Vagina (tissue), 2 donors: ENCODE measurements around the gene TIAM2. TPM values are rescaled to one million over a fixed set of nuclear protein-coding genes. Genes with fewer than 3 reads are reported as not detected.

Experiments
- DNase-seq, 2 donors: peaks; one replicate each; pipeline ENCODE4 v3.0.0-alpha.2; 2017; ENCODE audit errors: extremely low spot score in 2 of 2
- H3K27ac ChIP-seq: fragments of 200-600 bp; sonication (generic); one replicate; pipeline ENCODE4 v1.5.1; 2019
- H3K27me3 ChIP-seq: fragments of 200-600 bp; sonication (generic); one replicate; pipeline ENCODE4 v1.5.1; 2019
- H3K36me3 ChIP-seq, 2 donors: fragments of 200-600 bp; sonication (generic); one replicate each; pipeline ENCODE4 v1.5.1; 2017 to 2019
- H3K4me1 ChIP-seq: fragments of 200-600 bp; sonication (generic); one replicate; pipeline ENCODE4 v1.5.1; 2019
- H3K4me3 ChIP-seq, 2 donors: fragments of 200-600 bp; sonication (generic); 1 replicate in 1 of 2; 2 replicates in 1 of 2; pipeline ENCODE4 v1.5.1; 2016 to 2019
- H3K9me3 ChIP-seq: fragments of 200-600 bp; sonication (generic); one replicate; pipeline ENCODE4 v1.5.1; 2019
- CTCF ChIP-seq, 3 experiments: fragments of 450-650 bp in 2 of 3; fragments of 200-600 bp in 1 of 3; sonication (generic) in 1 of 3; IDR thresholded peaks; one replicate each; pipeline ENCODE4 v1.5.1; 2017 to 2019; ENCODE audit warnings: antibody characterized with exemption in 3 of 3, mild to moderate bottlenecking in 2 of 3, moderate library complexity in 2 of 3
- POLR2A ChIP-seq, 2 donors: fragments of 450-650 bp; IDR thresholded peaks; one replicate each; pipeline ENCODE4 v1.6.1; 2017; ENCODE audit warnings: antibody characterized with exemption in 2 of 2, mild to moderate bottlenecking in 2 of 2, moderate library complexity in 2 of 2
- POLR2AphosphoS5 ChIP-seq, 2 donors: sonication (generic); formaldehyde crosslinking; IDR thresholded peaks; one replicate each; pipeline ENCODE4 v1.9.0; 2017; ENCODE audit warnings: antibody characterized with exemption in 2 of 2, mild to moderate bottlenecking in 2 of 2, low read depth in 1 of 2; ENCODE audit not compliant: insufficient read depth in 1 of 2
- intact Hi-C: fragments of 100-400 bp; cut with DNase I; formaldehyde crosslinking; loops from one replicate; pipeline ENCODE4 v1.15.1; 2023
- total RNA-seq: library from RNA; depleted of rRNA; stranded (reverse); fragments of >200 nt; gene quantifications from one replicate; pipeline ENCODE4 v1.2.3, GENCODE V29; 2016

TIAM2 gene
- total RNA-seq, 1 donor from 2014 or later = 11.5 TPM

GRCh38 chr6:155278319-155279049 lies 283.4 kb downstream of the TIAM2 start:
- peaks cover 9% of the 10 kb centered on the region for H3K4me1 ChIP-seq
- no peak for DNase-seq
- no peak overlapping the region for H3K4me3 ChIP-seq
- H3K36me3 ChIP-seq = peaks cover 0 to 6% of the 10 kb centered on the region in 2 donors
- H3K27ac ChIP-seq = no peak overlapping the region
- intact Hi-C loops = no loop called here
- no peaks in the 10 kb centered on the region for H3K9me3 ChIP-seq
- H3K27me3 ChIP-seq = no peaks in the 10 kb centered on the region
- TF ChIP-seq POLR2A (IDR thresholded peaks at IDR 0.05) (no peak), POLR2AphosphoS5 (IDR thresholded peaks at IDR 0.05; ENCODE audit: insufficient read depth in 1 of 2, low read depth in 1 of 2) (peak in 1 of 2 donors; percentile 11), CTCF (IDR thresholded peaks at IDR 0.05) (no peak)

DNA sequence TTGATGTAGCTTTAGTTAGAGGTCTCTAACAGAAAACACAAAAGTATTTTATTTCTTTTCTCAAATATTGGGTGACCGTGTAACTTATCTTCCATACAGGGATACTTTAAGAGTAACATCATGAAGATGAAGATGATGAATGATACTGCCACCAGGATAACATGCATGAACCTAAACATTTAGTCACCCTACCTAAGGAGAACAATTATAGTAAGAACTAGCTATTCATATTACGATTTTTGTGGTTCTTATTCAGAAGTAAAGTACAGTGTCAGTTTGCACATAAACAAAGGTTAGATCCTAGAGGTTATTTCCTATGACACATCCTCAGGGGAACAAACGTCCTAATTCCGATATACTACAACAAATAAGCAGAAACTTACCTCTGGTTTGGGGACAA lies 289.7 kb downstream of the TIAM2 start:
- intact Hi-C loops = no loop called here
- no peak overlapping the region for H3K27ac ChIP-seq
- no peak for DNase-seq
- H3K9me3 ChIP-seq = no peaks in the 10 kb centered on the region
- H3K4me1 ChIP-seq = no peaks in the 10 kb centered on the region
- H3K27me3 ChIP-seq = no peaks in the 10 kb centered on the region
- H3K4me3 ChIP-seq = no peak overlapping the region
- H3K36me3 ChIP-seq = peaks cover 0 to 16% of the 10 kb centered on the region in 2 donors
- TF ChIP-seq CTCF (IDR thresholded peaks at IDR 0.05) (no peak), POLR2A (IDR thresholded peaks at IDR 0.05) (no peak), POLR2AphosphoS5 (IDR thresholded peaks at IDR 0.05; ENCODE audit: insufficient read depth in 1 of 2, low read depth in 1 of 2) (no peak)

DNA sequence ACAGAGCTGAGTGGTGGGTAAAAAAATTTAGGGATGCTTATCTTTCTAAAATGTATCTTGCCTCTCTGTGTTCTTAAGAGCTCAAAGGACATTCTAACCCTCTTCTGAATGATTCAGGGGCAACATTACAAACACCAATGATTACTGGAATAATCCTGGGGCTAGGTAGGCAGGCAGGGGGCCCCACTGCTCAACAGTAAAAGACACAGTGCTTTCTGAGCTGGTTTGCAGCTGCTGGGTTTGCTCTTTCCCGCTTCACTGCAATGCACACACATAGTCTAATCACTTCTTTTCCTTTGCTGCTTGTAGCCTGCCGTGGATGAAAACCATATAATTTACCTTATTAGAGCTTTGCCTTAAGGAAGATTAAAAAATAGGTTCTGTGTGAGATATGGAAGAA lies 292.6 kb downstream of the TIAM2 start:
- no peak for DNase-seq
- H3K36me3 ChIP-seq = peaks cover 0 to 22% of the 10 kb centered on the region in 2 donors
- no peak for TF ChIP-seq POLR2AphosphoS5 (IDR thresholded peaks at IDR 0.05; ENCODE audit: insufficient read depth in 1 of 2, low read depth in 1 of 2)
- TF ChIP-seq CTCF (IDR thresholded peaks at IDR 0.05) = no peak
- TF ChIP-seq POLR2A (IDR thresholded peaks at IDR 0.05) = no peak
- H3K27ac ChIP-seq = no peak overlapping the region
- intact Hi-C loops = no loop called here
- H3K4me3 ChIP-seq = no peak overlapping the region
- no peaks in the 10 kb centered on the region for H3K27me3 ChIP-seq
- H3K4me1 ChIP-seq = no peaks in the 10 kb centered on the region
- H3K9me3 ChIP-seq = no peaks in the 10 kb centered on the region

DNA sequence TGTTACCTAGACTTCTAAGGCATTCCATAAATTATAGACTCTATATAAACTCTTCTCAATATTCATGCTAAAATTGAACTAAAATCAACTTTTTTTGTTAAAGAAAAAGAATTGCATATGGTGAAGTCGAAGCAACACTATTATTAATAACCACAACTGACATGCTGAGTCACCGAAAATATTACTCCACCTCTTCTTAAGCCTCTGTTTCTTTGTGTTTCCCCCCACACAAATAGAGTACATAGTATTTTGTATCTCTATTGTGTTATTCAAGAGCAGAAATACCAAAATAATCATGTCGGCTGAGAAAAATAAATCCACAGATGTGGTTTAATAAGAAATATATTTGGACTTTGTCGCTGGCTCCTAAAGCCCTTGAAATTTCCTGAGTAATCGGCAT lies 295.4 kb downstream of the TIAM2 start:
- H3K36me3 ChIP-seq = peaks cover 0 to 17% of the 10 kb centered on the region in 2 donors

More for the DNA sequence above, 295.4 kb downstream of the TIAM2 start:
- no peak overlapping the region for H3K27ac ChIP-seq
- H3K9me3 ChIP-seq = no peaks in the 10 kb centered on the region
- no peak for TF ChIP-seq POLR2A (IDR thresholded peaks at IDR 0.05)
- no peak for TF ChIP-seq CTCF (IDR thresholded peaks at IDR 0.05)
- no peak for TF ChIP-seq POLR2AphosphoS5 (IDR thresholded peaks at IDR 0.05; ENCODE audit: insufficient read depth in 1 of 2, low read depth in 1 of 2)
- H3K4me3 ChIP-seq = no peak overlapping the region
- no peaks in the 10 kb centered on the region for H3K4me1 ChIP-seq
- intact Hi-C loops = no loop called here
- no peaks in the 10 kb centered on the region for H3K27me3 ChIP-seq
- no peak for DNase-seq
